Choroid plexus epithelial cell (primary cell): ENCODE data around the gene GNMT.

Experiments
- DNase-seq: peaks from one replicate; pipeline ENCODE4 v3.0.0-alpha.2; 2010; ENCODE audit warnings: low read depth
- H3K4me3 ChIP-seq: 2 replicates; pipeline ENCODE4 v1.5.1; 2011; ENCODE audit warnings: low read depth, mild to moderate bottlenecking, control low read depth, low read length, moderate library complexity
- CTCF ChIP-seq: conservative IDR thresholded peaks from 2 replicates; pipeline ENCODE4 v1.5.1; 2011; ENCODE audit warnings: low read depth, mild to moderate bottlenecking, control low read depth, inconsistent platforms, low read length, moderate library complexity

GNMT gene

DNA sequence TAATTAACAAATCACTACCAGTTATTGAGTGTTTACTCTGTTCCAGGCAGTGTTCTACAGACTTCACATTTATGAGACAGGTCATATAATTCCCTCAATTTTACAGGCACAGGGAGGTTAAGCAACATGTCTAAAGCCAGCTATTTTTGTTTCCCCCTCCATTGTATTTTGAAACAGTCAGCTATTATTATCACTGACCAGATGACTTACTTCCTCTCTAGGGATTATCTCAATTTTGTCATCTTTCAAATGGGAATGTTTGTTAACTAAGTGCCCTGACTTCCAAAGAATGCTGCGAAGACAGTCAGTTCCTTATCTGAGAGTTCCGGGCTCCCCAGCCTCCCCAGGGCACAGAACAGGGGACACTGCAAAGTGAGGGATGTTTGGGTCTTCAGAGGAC lies 36.9 kb upstream of the GNMT start:
- no peak for TF ChIP-seq CTCF
- no peak overlapping the region for H3K4me3 ChIP-seq
- no peak for DNase-seq

- TF ChIP-seq CTCF, result no peak
- no peak for DNase-seq
Measured at GRCh38 chr6:42925248-42925857, 35.2 kb upstream of the GNMT start.

DNA sequence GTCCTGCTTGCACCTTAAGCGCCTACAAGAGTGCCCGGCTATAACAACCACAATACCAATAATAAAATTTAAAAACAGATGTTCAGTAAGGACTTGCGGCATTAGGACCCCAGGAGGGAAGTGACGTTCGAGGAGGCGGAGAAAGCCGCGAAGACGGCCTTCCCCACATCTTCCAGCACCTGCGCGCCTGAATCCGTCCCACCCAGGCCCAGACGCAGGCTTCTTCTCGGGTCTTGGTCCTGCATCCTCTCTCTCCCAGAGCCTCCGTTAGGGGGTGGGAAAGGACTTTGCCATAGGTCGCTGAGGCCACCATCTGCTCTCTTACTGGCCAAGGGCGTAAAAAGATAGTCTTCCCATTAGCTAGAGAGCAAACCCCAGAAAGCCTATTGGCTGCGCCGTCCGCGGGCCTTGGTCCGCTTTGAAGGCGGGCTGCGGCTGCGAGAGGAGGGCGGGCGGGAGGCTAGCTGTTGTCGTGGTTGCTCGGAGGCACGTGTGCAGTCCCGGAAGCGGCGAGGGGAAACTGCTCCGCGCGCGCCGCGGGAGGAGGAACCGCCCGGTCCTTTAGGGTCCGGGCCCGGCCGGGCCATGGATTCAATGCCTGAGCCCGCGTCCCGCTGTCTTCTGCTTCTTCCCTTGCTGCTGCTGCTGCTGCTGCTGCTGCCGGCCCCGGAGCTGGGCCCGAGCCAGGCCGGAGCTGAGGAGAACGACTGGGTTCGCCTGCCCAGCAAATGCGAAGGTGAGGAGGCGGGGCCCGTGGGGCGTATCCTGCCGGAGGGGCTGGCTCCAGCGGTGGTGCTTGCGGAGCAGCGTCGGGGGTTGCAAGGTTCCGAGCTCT lies 31.4 kb upstream of the GNMT start, which contains the start of gene CNPY3:
CNPY3 (plus strand) TSS at position 495 of the 835 bp plus-strand sequence; CDS start at position 586, 91 bp downstream.
- peak within 1 kb of the TSS; percentile 71 for H3K4me3 ChIP-seq
- peak; percentile 98 for DNase-seq
- TF ChIP-seq CTCF, result no peak

More at GRCh38 chr6:42925248-42925857, 35.2 kb upstream of the GNMT start:
- H3K4me3 ChIP-seq, result no peak overlapping the region

DNA sequence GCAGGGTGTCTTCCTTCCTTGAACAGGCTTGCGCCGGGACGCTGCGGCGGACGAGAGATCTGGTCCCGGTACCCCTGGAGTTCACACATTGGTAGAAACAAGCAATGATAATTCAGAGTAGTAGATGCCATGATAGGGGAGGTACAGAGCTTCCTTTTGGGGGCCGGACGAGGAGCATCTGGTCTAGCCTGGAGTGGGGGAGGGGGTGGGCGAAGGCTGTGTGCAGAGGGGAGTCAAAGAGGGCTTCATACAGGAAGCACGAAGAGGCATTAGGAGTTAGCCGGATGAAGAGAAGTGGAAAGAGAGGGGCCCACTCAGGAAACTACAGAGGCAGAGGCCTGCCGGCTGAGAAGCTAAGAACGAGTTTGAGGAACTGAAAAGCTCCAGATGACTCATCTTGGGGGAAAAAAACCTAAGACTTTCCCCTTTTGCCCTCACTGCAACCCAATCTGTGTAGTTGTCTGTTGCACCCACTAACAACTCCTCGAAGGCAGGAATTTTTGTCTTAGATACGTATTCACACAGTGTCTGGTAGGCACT lies 30.7 kb upstream of the GNMT start:
- peak; percentile 80 for DNase-seq
- H3K4me3 ChIP-seq, result peak overlapping the region; percentile 71
- no peak for TF ChIP-seq CTCF

- no peak for TF ChIP-seq CTCF
- no peak overlapping the region for H3K4me3 ChIP-seq
- DNase-seq, result no peak
Measured at GRCh38 chr6:42932412-42932811, 28.1 kb upstream of the GNMT start.

DNA sequence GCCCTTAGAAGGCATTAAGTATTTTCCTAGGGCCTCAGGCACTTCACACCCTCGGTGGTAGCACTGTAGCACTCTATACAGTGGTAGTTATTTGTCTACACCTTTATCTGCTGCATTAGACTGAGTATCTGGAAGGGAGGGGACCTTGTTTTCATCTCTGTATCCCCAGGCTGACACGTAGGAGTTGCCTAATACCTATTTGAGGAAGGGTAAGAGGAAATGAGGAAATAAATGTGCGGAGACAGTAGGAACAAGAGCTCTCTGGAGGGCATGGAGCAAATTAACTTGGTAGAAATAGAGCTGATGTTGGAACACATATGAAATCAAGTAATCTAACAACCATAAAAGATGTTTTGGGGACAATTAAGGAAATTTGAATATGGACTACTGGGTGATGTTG lies 27.3 kb upstream of the GNMT start:
- H3K4me3 ChIP-seq, result no peak overlapping the region
- DNase-seq, result no peak
- TF ChIP-seq CTCF, result no peak

DNA sequence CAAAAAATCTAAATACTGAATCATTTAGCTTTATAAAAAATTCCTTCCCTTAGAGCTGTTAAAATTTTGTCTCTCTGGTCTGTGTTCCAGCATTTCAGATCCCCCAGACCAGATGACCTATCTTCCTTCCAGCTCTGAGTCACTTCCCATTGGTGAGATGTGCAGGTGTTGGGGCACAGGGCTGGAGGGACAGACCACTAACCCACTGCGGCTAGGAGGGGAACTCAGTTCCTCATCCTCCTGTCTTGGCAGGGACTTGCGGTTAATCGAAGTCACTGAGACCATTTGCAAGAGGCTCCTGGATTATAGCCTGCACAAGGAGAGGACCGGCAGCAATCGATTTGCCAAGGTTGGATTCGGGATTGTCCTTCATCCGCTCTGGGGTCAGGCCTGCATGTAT lies 25.2 kb upstream of the GNMT start:
- no peak overlapping the region for H3K4me3 ChIP-seq
- DNase-seq, result no peak
- TF ChIP-seq CTCF, result no peak
